CMK (cell line): Measurements from ENCODE around the gene IRX2.

ENCODE experiments used
- DNase-seq: peaks from one replicate; pipeline ENCODE4 v3.0.0-alpha.2; 2010; ENCODE audit warnings: low read depth

Gene IRX2

GRCh38 chr5:2741956-2742355 is 9.5 kb downstream of the IRX2 start:
- DNase-seq = no peak

- no peak for DNase-seq
Observed at GRCh38 chr5:2740876-2741555, 10.5 kb downstream of the IRX2 start.

- DNase-seq = no peak
Observed at GRCh38 chr5:2740051-2740875, 11.2 kb downstream of the IRX2 start.

GRCh38 chr5:2739360-2740050 is 12.0 kb downstream of the IRX2 start:
- no peak for DNase-seq

- DNase-seq = no peak
Observed at GRCh38 chr5:2738700-2739359, 12.6 kb downstream of the IRX2 start.

GRCh38 chr5:2738156-2738699 is 13.2 kb downstream of the IRX2 start:
- DNase-seq = no peak

- no peak for DNase-seq
Observed at GRCh38 chr5:2737273-2738155, 14.0 kb downstream of the IRX2 start.

GRCh38 chr5:2736872-2737271 is 14.6 kb downstream of the IRX2 start:
- DNase-seq = no peak

- no peak for DNase-seq
Observed at GRCh38 chr5:2735996-2736395, 15.5 kb downstream of the IRX2 start.

- DNase-seq = no peak
Observed at GRCh38 chr5:2732850-2733249, 18.6 kb downstream of the IRX2 start.

GRCh38 chr5:2732004-2732403 is 19.5 kb downstream of the IRX2 start:
- no peak for DNase-seq

GRCh38 chr5:2729189-2729588 is 22.3 kb downstream of the IRX2 start:
- DNase-seq = no peak

- no peak for DNase-seq
Observed at GRCh38 chr5:2727550-2727949, 23.9 kb downstream of the IRX2 start.

- DNase-seq = no peak
Observed at GRCh38 chr5:2725980-2726765, 25.3 kb downstream of the IRX2 start.

GRCh38 chr5:2724831-2725230 is 26.6 kb downstream of the IRX2 start:
- DNase-seq = no peak

GRCh38 chr5:2724031-2724581 is 27.4 kb downstream of the IRX2 start:
- DNase-seq = no peak

GRCh38 chr5:2722901-2723300 is 28.6 kb downstream of the IRX2 start:
- DNase-seq = no peak

- DNase-seq = no peak
Observed at GRCh38 chr5:2721385-2722138, 29.9 kb downstream of the IRX2 start.

GRCh38 chr5:2719332-2719731 is 32.1 kb downstream of the IRX2 start:
- DNase-seq = no peak
